NCI-H2196 (cell line): Measurements from ENCODE around the gene SIRPB2.

Source experiments
- DNase-seq: peaks from one replicate; lab custom pipeline; 2025; ENCODE audit not compliant: unreplicated experiment; lab: John Stamatoyannopoulos, UW

The SIRPB2 gene

GRCh38 chr20:1472556-1473245 is 18.5 kb downstream of the SIRPB2 start:
- no peak for DNase-seq

GRCh38 chr20:1471242-1471641 is 20.0 kb downstream of the SIRPB2 start:
- DNase-seq: no peak

- DNase-seq: peak; percentile 89
Observed at GRCh38 chr20:1469925-1470571, 21.2 kb downstream of the SIRPB2 start.

- DNase-seq: no peak
Observed at GRCh38 chr20:1469306-1469905, 21.8 kb downstream of the SIRPB2 start.

- DNase-seq: no peak
Observed at GRCh38 chr20:1468117-1468624, 23.0 kb downstream of the SIRPB2 start.

- no peak for DNase-seq
Observed at GRCh38 chr20:1467355-1468116, 23.7 kb downstream of the SIRPB2 start.

- DNase-seq: no peak
Observed at GRCh38 chr20:1467082-1467354, 24.2 kb downstream of the SIRPB2 start.

- DNase-seq: peak; percentile 96
Observed at GRCh38 chr20:1466211-1467081, 24.8 kb downstream of the SIRPB2 start, which contains the start of gene NSFL1C. Gene NSFL1C (minus strand): TSS chr20:1466849. CDS start chr20:1466824, 25 bp downstream.

GRCh38 chr20:1465470-1466210 is 25.6 kb downstream of the SIRPB2 start:
- no peak for DNase-seq

- no peak for DNase-seq
Observed at GRCh38 chr20:1463971-1464570, 27.1 kb downstream of the SIRPB2 start.

GRCh38 chr20:1462834-1463233 is 28.4 kb downstream of the SIRPB2 start:
- no peak for DNase-seq

- DNase-seq: no peak
Observed at GRCh38 chr20:1462001-1462400, 29.2 kb downstream of the SIRPB2 start.

GRCh38 chr20:1460275-1460674 is 30.9 kb downstream of the SIRPB2 start:
- DNase-seq: no peak

GRCh38 chr20:1457992-1458391 is 33.2 kb downstream of the SIRPB2 start:
- DNase-seq: no peak

GRCh38 chr20:1456300-1456699 is 34.9 kb downstream of the SIRPB2 start:
- no peak for DNase-seq

- DNase-seq: peak; percentile 8
Observed at GRCh38 chr20:1450926-1451491, 40.2 kb downstream of the SIRPB2 start.

- no peak for DNase-seq
Observed at GRCh38 chr20:1449370-1449769, 41.9 kb downstream of the SIRPB2 start.

- DNase-seq: no peak
Observed at GRCh38 chr20:1448081-1448620, 43.1 kb downstream of the SIRPB2 start.

GRCh38 chr20:1446536-1446935 is 44.7 kb downstream of the SIRPB2 start:
- DNase-seq: no peak
